Measurements from ENCODE around the gene NECTIN2.
"Not testable (repeated sequence)": the region's sequence is repeated elsewhere in the genome, so short reads cannot be mapped to it uniquely, and the experiment has no call there.

NECTIN2 gene

DNA sequence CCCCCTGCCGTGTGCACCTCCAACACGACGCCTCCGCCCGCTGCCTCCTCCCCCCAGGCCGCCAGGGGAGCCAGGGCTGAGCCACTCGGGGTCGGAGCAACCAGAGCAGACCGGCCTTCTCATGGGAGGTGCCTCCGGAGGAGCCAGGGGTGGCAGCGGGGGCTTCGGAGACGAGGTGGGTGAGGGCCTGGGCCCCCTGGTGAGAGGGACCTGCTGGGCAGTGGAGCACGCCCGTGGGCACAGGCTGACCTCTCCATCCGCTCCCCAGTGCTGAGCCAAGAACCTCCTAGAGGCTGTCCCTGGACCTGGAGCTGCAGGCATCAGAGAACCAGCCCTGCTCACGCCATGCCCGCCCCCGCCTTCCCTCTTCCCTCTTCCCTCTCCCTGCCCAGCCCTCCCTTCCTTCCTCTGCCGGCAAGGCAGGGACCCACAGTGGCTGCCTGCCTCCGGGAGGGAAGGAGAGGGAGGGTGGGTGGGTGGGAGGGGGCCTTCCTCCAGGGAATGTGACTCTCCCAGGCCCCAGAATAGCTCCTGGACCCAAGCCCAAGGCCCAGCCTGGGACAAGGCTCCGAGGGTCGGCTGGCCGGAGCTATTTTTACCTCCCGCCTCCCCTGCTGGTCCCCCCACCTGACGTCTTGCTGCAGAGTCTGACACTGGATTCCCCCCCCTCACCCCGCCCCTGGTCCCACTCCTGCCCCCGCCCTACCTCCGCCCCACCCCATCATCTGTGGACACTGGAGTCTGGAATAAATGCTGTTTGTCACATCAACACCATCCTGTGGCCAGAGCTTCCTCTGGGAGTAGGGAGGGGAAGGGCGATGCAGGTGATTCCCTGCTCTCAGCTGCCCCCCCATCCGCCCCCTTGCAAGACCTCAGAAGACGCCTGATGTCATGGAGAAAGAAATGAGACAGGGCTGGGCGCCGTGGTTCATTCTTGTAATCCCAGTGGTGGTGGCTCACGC, 25.2 kb upstream of the NECTIN2 start:
- H3K27me3 ChIP-seq (ENCODE audit: insufficient read depth, low read depth, severe bottlenecking), result no peaks in the 10 kb centered on the region
- H3K27ac ChIP-seq, result no peak overlapping the region
- no peaks in the 10 kb centered on the region for H3K9me3 ChIP-seq (ENCODE audit: severe bottlenecking)
- H3K4me3 ChIP-seq (ENCODE audit: low read depth, low read length), result no peak overlapping the region
- DNase-seq, result no peak
- TF ChIP-seq, protein P1, sequence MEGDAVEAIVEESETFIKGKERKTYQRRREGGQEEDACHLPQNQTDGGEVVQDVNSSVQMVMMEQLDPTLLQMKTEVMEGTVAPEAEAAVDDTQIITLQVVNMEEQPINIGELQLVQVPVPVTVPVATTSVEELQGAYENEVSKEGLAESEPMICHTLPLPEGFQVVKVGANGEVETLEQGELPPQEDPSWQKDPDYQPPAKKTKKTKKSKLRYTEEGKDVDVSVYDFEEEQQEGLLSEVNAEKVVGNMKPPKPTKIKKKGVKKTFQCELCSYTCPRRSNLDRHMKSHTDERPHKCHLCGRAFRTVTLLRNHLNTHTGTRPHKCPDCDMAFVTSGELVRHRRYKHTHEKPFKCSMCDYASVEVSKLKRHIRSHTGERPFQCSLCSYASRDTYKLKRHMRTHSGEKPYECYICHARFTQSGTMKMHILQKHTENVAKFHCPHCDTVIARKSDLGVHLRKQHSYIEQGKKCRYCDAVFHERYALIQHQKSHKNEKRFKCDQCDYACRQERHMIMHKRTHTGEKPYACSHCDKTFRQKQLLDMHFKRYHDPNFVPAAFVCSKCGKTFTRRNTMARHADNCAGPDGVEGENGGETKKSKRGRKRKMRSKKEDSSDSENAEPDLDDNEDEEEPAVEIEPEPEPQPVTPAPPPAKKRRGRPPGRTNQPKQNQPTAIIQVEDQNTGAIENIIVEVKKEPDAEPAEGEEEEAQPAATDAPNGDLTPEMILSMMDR (IDR thresholded peaks at IDR 0.05; ENCODE audit: low read depth, low read length), result no peak
- no peaks in the 10 kb centered on the region for H3K36me3 ChIP-seq

DNA sequence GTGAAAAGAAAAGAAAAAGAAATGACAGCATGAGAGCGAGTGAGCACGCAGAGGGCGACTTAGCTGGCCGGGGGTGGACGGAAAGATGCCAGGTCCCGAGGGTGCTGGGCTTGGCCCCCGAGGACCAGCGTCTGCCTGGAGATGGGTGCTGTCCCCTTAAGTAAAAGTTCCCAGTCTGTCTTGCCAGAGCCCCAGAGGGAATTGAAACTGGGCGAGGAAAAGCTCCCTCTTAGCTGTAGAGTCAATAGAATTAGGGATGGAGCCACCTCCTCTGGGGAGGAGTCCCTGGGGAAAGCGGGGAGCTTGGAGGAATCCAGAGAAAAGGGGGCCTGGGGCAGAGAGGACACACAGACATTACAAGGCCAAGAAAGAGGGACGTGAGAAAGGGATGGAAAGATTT, 23.9 kb upstream of the NECTIN2 start:
- no peak for DNase-seq
- no peaks in the 10 kb centered on the region for H3K9me3 ChIP-seq (ENCODE audit: severe bottlenecking)
- no peak overlapping the region for H3K4me3 ChIP-seq (ENCODE audit: low read depth, low read length)
- H3K27ac ChIP-seq, result no peak overlapping the region
- H3K36me3 ChIP-seq, result no peaks in the 10 kb centered on the region
- TF ChIP-seq, protein P1 (IDR thresholded peaks at IDR 0.05; ENCODE audit: low read depth, low read length), result no peak
- H3K27me3 ChIP-seq (ENCODE audit: insufficient read depth, low read depth, severe bottlenecking), result no peaks in the 10 kb centered on the region

DNA sequence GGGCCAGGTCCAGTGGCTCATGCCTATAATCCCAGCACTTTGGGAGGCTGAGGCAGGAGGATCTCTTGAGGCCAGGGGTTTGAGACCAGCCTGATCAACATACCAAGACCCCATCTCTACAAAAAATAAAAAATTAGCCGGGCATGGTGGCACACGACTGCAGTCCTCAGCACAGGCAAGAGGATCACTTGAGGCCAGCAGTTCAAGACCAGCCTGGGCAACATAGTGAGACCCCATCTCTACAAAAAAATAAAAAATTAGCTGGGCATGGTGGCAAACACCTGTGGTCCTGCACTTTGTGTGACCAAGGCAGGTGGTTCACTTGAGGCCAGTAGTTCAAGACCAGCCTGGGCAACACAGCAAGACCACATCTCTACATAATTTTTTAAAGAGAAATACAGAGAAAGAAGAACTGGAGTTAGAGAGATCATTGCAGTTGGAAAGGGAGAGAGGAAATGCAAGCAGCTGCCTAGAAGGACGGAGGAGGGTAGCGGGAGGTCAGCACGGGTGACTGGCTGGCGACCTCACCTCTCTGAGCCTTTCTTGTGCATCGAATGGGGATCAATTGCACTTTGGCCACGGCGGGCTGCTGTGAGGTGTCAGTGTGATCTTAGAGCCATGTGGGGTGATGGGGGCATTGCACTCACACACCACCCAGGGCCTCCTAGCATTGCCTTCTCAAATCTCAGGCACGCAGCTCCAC, 23.3 kb upstream of the NECTIN2 start:
- no peak overlapping the region for H3K4me3 ChIP-seq (ENCODE audit: low read depth, low read length)
- TF ChIP-seq, protein P1 (IDR thresholded peaks at IDR 0.05; ENCODE audit: low read depth, low read length), result no peak
- no peaks in the 10 kb centered on the region for H3K27me3 ChIP-seq (ENCODE audit: insufficient read depth, low read depth, severe bottlenecking)
- no peaks in the 10 kb centered on the region for H3K36me3 ChIP-seq
- no peak for DNase-seq
- no peak overlapping the region for H3K27ac ChIP-seq
- no peaks in the 10 kb centered on the region for H3K9me3 ChIP-seq (ENCODE audit: severe bottlenecking)

DNA sequence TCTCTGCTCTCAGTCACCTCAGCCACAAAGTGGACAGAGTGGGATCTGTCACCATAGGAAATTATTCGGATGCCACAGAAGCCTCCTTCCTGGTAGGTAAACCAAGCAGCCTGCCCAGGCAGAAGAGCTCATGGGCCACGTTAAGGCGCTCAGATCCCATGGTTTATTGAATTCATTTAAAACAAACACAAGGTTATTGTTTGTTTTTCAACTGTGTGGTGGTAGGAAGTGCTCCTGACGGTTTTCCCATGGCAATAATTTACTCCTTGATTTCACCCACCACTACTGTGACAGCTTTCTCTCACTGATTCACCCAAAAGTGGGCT, 22.8 kb upstream of the NECTIN2 start:
- no peak overlapping the region for H3K27ac ChIP-seq
- no peaks in the 10 kb centered on the region for H3K27me3 ChIP-seq (ENCODE audit: insufficient read depth, low read depth, severe bottlenecking)
- no peak for DNase-seq
- H3K4me3 ChIP-seq (ENCODE audit: low read depth, low read length), result no peak overlapping the region
- H3K36me3 ChIP-seq, result no peaks in the 10 kb centered on the region
- H3K9me3 ChIP-seq (ENCODE audit: severe bottlenecking), result no peaks in the 10 kb centered on the region
- TF ChIP-seq, protein P1 (IDR thresholded peaks at IDR 0.05; ENCODE audit: low read depth, low read length), result no peak

DNA sequence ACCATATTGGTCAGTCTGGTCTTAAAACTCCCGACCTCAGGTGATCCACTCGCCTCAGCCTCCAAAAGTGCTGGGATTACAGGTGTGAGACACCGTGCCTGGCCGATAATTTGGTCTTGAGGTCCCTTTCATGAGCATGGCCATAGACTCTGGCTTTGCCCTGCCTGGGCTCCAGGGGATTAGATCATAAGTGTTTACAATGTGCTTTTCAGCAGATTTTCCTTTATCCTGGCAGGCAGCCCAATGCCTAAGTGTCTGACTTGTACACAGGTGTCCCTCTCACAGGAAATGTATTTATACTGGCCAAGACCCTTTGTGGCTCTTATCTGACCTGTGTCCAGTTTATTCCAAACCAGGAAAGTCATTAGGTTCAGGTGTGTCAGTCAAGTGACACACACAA, 21.3 kb upstream of the NECTIN2 start:
- no peak for DNase-seq
- Histone ChIP-seq H3K4me3 (ENCODE audit: low read depth, low read length) (no peak overlapping the region), H3K9me3 (ENCODE audit: severe bottlenecking) (no peaks in the 10 kb centered on the region), H3K27me3 (ENCODE audit: insufficient read depth, low read depth, severe bottlenecking) (no peaks in the 10 kb centered on the region), H3K27ac (no peak overlapping the region), H3K36me3 (no peaks in the 10 kb centered on the region)
- TF ChIP-seq, protein P1 (IDR thresholded peaks at IDR 0.05; ENCODE audit: low read depth, low read length), result no peak

DNA sequence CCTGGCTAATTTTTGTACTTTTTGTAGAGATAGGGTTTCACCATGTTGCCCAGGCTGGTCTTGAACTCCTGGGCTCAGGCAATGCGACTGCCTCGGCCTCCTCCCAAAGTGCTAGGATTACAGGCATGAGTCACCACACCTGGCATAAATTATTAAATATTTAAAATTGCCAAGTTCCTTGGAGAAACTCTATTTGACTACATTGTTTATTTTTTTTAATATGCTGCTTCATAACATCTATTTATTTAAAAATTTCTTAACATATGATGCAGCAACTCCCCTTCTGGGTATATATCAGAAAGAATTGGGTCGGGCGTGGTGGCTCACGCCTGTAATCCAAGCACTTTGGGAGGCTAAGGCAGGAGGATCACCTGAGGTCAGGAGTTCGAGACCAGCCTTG, 13.2 kb upstream of the NECTIN2 start:
- not testable (repeated sequence) for H3K4me3 ChIP-seq (ENCODE audit: low read depth, low read length); DNase-seq; H3K27ac ChIP-seq; H3K36me3 ChIP-seq; H3K9me3 ChIP-seq (ENCODE audit: severe bottlenecking); H3K27me3 ChIP-seq (ENCODE audit: insufficient read depth, low read depth, severe bottlenecking)

DNA sequence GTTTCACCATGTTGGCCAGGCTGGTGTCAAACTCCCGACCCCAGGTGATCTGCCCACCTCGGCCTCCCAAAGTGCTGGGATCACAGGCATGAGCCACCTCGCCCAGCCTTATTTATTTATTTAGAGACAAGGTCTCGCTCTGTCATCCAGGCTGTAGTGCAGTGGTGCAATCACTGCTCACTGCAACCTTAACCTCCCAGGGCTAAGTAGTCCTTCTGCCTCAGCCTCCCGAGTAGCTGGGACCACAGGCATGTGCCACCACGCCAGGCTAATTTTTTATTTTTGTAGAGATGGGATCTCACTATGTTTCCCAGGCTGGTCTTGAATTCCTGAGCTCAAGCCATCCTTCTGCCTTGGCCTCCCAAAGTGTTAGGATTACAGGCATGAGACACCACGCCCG, 11.7 kb upstream of the NECTIN2 start:
- not testable (repeated sequence) for H3K9me3 ChIP-seq (ENCODE audit: severe bottlenecking); H3K4me3 ChIP-seq (ENCODE audit: low read depth, low read length); H3K36me3 ChIP-seq; H3K27ac ChIP-seq; H3K27me3 ChIP-seq (ENCODE audit: insufficient read depth, low read depth, severe bottlenecking); DNase-seq
